GM12891 (cell line): ENCODE measurements around the gene OTOF.

Source experiments
- DNase-seq: peaks from one replicate; pipeline ENCODE4 v3.0.0; 2011; ENCODE audit warnings: low spot score; ENCODE audit not compliant: insufficient read length
- FAIRE-seq: peaks from 2 replicates; lab custom pipeline; 2011; peaks lifted over from hg19 to GRCh38; lab: Jason Lieb, UNC
- PAX5 ChIP-seq: IDR thresholded peaks from 2 replicates; pipeline ENCODE4 v1.6.1; 2011; ENCODE audit warnings: low read length, moderate library complexity, mild to moderate bottlenecking; ENCODE audit not compliant: insufficient read depth, severe bottlenecking
- POLR2A ChIP-seq: IDR thresholded peaks from 2 replicates; pipeline ENCODE4 v1.6.1; 2011; ENCODE audit warnings: low read depth, low read length, control low read depth
- POLR2AphosphoS5 ChIP-seq: IDR thresholded peaks from 2 replicates; pipeline ENCODE4 v1.6.1; 2011; ENCODE audit warnings: low read depth, low read length, control low read depth
- POU2F2 ChIP-seq: IDR thresholded peaks from 2 replicates; pipeline ENCODE4 v1.6.1; 2011; ENCODE audit warnings: low read depth, mild to moderate bottlenecking, control low read depth, low read length, moderate library complexity
- SPI1 ChIP-seq: IDR thresholded peaks from 2 replicates; pipeline ENCODE4 v1.6.1; 2011; ENCODE audit warnings: low read depth, low read length, control low read depth
- TAF1 ChIP-seq: IDR thresholded peaks from 2 replicates; pipeline ENCODE4 v1.6.1; 2011; ENCODE audit warnings: low read depth, low read length, control low read depth

Gene OTOF

GRCh38 chr2:26451700-26452099 lies 26.2 kb downstream of the OTOF start:
- FAIRE-seq = no peak
- no peak for TF ChIP-seq PAX5
- TF ChIP-seq POU2F2 = no peak
- no peak for TF ChIP-seq POLR2A
- TF ChIP-seq TAF1 = no peak
- no peak for TF ChIP-seq POLR2AphosphoS5
- no peak for TF ChIP-seq SPI1
- DNase-seq = no peak

GRCh38 chr2:26450031-26450635 lies 27.8 kb downstream of the OTOF start:
- DNase-seq (no peak), FAIRE-seq (no peak)
- TF ChIP-seq SPI1 = no peak
- TF ChIP-seq TAF1 = no peak
- TF ChIP-seq PAX5 = no peak
- TF ChIP-seq POLR2AphosphoS5 = no peak
- no peak for TF ChIP-seq POLR2A
- no peak for TF ChIP-seq POU2F2

GRCh38 chr2:26449278-26450030 lies 28.5 kb downstream of the OTOF start:
- no peak for FAIRE-seq
- DNase-seq = no peak
- no peak for TF ChIP-seq PAX5
- no peak for TF ChIP-seq SPI1
- no peak for TF ChIP-seq POLR2A
- TF ChIP-seq TAF1 = no peak
- TF ChIP-seq POU2F2 = no peak
- TF ChIP-seq POLR2AphosphoS5 = no peak

DNA sequence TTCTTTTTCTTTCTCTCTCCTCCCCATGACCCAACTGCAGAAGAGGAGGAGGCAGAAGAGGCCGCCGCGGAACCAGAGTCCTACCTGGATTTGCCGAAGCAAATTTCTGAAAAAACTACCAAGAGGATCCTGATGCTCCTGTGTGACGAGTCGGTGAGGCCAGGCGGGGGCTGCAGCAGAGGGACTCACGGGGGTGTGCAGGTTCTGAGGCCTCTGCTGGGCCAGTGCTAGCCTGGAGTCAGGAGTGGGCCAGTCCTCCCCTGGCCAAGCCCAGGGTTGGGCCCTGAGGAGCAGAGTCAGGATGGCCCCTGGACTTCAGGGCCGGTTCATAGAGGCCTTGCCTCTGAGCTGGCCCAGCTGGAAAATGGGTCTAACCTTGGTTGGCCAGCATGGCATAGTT lies 29.3 kb downstream of the OTOF start:
- DNase-seq (no peak), FAIRE-seq (no peak)
- TF ChIP-seq POLR2AphosphoS5 (no peak), SPI1 (no peak), POLR2A (no peak), POU2F2 (no peak), PAX5 (no peak), TAF1 (no peak)

GRCh38 chr2:26444236-26444635 lies 33.7 kb downstream of the OTOF start:
- DNase-seq = no peak
- no peak for TF ChIP-seq POLR2A
- no peak for TF ChIP-seq POU2F2
- TF ChIP-seq SPI1 = no peak
- no peak for TF ChIP-seq PAX5
- no peak for TF ChIP-seq POLR2AphosphoS5
- TF ChIP-seq TAF1 = no peak
- FAIRE-seq = no peak

DNA sequence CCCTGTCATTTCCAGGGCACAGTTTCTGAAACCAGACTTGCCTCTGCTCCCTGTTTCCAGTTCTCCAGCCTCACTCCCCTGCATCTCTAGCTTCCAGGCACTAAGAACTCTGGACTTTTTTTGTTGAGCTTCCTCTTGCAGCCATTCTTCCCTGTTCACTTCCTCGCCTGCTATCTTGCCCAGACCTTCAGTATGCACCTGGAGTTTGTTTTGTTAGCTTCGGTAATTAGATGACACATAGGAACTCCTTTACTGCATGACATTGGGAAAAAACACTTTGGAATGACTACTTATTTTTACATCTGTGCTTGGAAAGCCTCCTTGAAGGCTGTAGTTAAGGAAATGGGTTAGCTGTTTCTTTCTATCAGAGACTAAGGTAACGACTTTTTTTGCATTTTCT lies 35.2 kb downstream of the OTOF start:
- DNase-seq (no peak), FAIRE-seq (no peak)
- TF ChIP-seq POU2F2 = no peak

GRCh38 chr2:26442301-26442700 lies 35.6 kb downstream of the OTOF start:
- DNase-seq (no peak), FAIRE-seq (no peak)
- TF ChIP-seq TAF1 (no peak), POLR2AphosphoS5 (no peak), POU2F2 (no peak), POLR2A (no peak), PAX5 (no peak), SPI1 (no peak)

DNA sequence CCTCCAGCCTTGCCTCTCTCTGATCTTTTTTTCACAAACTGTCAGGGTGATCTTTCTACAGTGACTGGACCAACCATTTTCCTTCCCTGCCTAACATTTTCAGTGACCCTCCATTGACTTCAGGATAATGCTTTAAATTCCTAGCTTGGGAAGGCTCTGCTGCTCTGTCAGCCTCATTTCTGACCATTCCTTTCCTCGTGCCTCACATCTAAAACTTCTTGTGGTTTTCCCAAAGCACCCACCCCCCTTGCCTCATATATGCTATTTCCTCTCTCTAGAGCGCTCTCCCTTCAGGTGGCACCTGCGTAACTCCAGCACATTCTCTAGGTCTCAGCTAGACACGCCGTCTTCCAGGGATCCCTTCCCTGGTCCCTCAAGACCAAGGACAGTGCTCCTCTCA lies 39.0 kb downstream of the OTOF start:
- DNase-seq (no peak), FAIRE-seq (no peak)
- TF ChIP-seq TAF1 = no peak
- no peak for TF ChIP-seq POLR2A

GRCh38 chr2:26438526-26438925 lies 39.4 kb downstream of the OTOF start:
- FAIRE-seq (no peak), DNase-seq (no peak)
- TF ChIP-seq POU2F2 (no peak), POLR2AphosphoS5 (no peak), SPI1 (no peak)

- FAIRE-seq (no peak), DNase-seq (no peak)
- TF ChIP-seq PAX5 (no peak), POLR2AphosphoS5 (no peak), POLR2A (no peak), SPI1 (no peak), POU2F2 (no peak), TAF1 (no peak)
These were observed 42.8 kb downstream of the OTOF start for GRCh38 chr2:26435106-26435505.
